Testis (tissue), 2 donors: Measurements from ENCODE around the gene SPTLC2.

Experiments
- CTCF ChIP-seq, 3 experiments: fragments of 450-650 bp in 2 of 3; fragments of 200-600 bp in 1 of 3; sonication (generic) in 1 of 3; IDR thresholded peaks; one replicate each; pipeline ENCODE4 v1.5.1; 2016 to 2019; ENCODE audit warnings: antibody characterized with exemption in 3 of 3, mild to moderate bottlenecking in 2 of 3, moderate library complexity in 1 of 3
- POLR2A ChIP-seq: fragments of 450-650 bp; IDR thresholded peaks from one replicate; pipeline ENCODE4 v1.6.1; 2017; ENCODE audit warnings: antibody characterized with exemption, mild to moderate bottlenecking, moderate library complexity

- TF ChIP-seq CTCF (IDR thresholded peaks at IDR 0.05) (no peak), POLR2A (no peak)
Measured at GRCh38 chr14:77583657-77584056, 32.8 kb downstream of the SPTLC2 start.
